Ishikawa (cell line): ENCODE data around the gene PDYN.

ENCODE experiments used
- CEBPB ChIP-seq: IDR thresholded peaks from 2 replicates; pipeline ENCODE4 v1.6.1; 2012
- CREB1 ChIP-seq: IDR thresholded peaks from 2 replicates; pipeline ENCODE4 v1.6.1; 2012; ENCODE audit warnings: low read depth
- EGR1 ChIP-seq: IDR thresholded peaks from 2 replicates; pipeline ENCODE4 v1.6.1; 2012
- EP300 ChIP-seq: IDR thresholded peaks from 2 replicates; pipeline ENCODE4 v1.6.1; 2012; ENCODE audit warnings: borderline replicate concordance
- FOXM1 ChIP-seq: IDR thresholded peaks from 2 replicates; pipeline ENCODE4 v1.6.1; 2012; ENCODE audit warnings: low read depth, borderline replicate concordance
- MAX ChIP-seq: IDR thresholded peaks from 2 replicates; pipeline ENCODE4 v1.6.1; 2012
- NFIC ChIP-seq: IDR thresholded peaks from 2 replicates; pipeline ENCODE4 v1.6.1; 2012
- RAD21 ChIP-seq: IDR thresholded peaks from 2 replicates; pipeline ENCODE4 v1.6.1; 2012; ENCODE audit warnings: low read depth
- REST ChIP-seq: IDR thresholded peaks from 2 replicates; pipeline ENCODE4 v1.6.1; 2012; ENCODE audit warnings: low read depth, mild to moderate bottlenecking
- TAF1 ChIP-seq: IDR thresholded peaks from 2 replicates; pipeline ENCODE4 v1.6.1; 2012; ENCODE audit warnings: low read depth, mild to moderate bottlenecking
- TCF12 ChIP-seq: IDR thresholded peaks from 2 replicates; pipeline ENCODE4 v1.6.1; 2012; ENCODE audit warnings: low read depth
- TEAD4 ChIP-seq: IDR thresholded peaks from 2 replicates; pipeline ENCODE4 v1.6.1; 2012
- USF1 ChIP-seq: IDR thresholded peaks from 2 replicates; pipeline ENCODE4 v1.6.1; 2012
- YY1 ChIP-seq: IDR thresholded peaks from 2 replicates; pipeline ENCODE4 v1.6.1; 2012; ENCODE audit warnings: low read depth
- ZBTB7A ChIP-seq: IDR thresholded peaks from 2 replicates; pipeline ENCODE4 v1.6.1; 2012; ENCODE audit warnings: low read depth

The PDYN gene

GRCh38 chr20:2026514-2026913 is 32.7 kb upstream of the PDYN start:
- TF ChIP-seq MAX (no peak), TCF12 (no peak), USF1 (no peak), TAF1 (no peak), EP300 (no peak), EGR1 (no peak), TEAD4 (no peak), CEBPB (no peak)

GRCh38 chr20:2026004-2026403 is 32.1 kb upstream of the PDYN start:
- TF ChIP-seq CREB1 = no peak
- no peak for TF ChIP-seq TCF12
- TF ChIP-seq TEAD4 = no peak
- TF ChIP-seq USF1 = no peak
- TF ChIP-seq ZBTB7A = no peak
- no peak for TF ChIP-seq TAF1
- TF ChIP-seq MAX = no peak

GRCh38 chr20:2023151-2023550 is 29.3 kb upstream of the PDYN start:
- TF ChIP-seq USF1 (no peak), FOXM1 (no peak), RAD21 (no peak), ZBTB7A (no peak), CREB1 (no peak), MAX (no peak), EP300 (no peak), TCF12 (no peak), NFIC (no peak), CEBPB (no peak), REST (no peak), TEAD4 (no peak)

GRCh38 chr20:2022163-2022562 is 28.3 kb upstream of the PDYN start:
- TF ChIP-seq MAX (no peak), FOXM1 (no peak), EP300 (no peak), TEAD4 (no peak), TAF1 (no peak), NFIC (no peak), REST (no peak), ZBTB7A (no peak), RAD21 (no peak), EGR1 (no peak), USF1 (no peak), CEBPB (no peak), YY1 (no peak), CREB1 (no peak), TCF12 (no peak)

GRCh38 chr20:2010533-2010932 is 16.7 kb upstream of the PDYN start:
- TF ChIP-seq NFIC (no peak), ZBTB7A (no peak), CEBPB (no peak), CREB1 (no peak), USF1 (no peak), TCF12 (no peak), YY1 (no peak), FOXM1 (no peak), REST (no peak), EGR1 (no peak), MAX (no peak), RAD21 (no peak), TEAD4 (no peak), TAF1 (no peak)
